NCI-H2227 treated with DMSO at 0.1 percent for 48 hours (cell line): ENCODE measurements around the gene TRAF1.
A peak's percentile ranks its signal among the peaks of the same experiment; 100 is the strongest.

Source experiments
- DNase-seq: peaks from one replicate; lab custom pipeline; 2025; lab: John Stamatoyannopoulos, UW

Gene TRAF1

GRCh38 chr9:120869360-120869687, 57.3 kb downstream of the TRAF1 start:
- no peak for DNase-seq

DNA sequence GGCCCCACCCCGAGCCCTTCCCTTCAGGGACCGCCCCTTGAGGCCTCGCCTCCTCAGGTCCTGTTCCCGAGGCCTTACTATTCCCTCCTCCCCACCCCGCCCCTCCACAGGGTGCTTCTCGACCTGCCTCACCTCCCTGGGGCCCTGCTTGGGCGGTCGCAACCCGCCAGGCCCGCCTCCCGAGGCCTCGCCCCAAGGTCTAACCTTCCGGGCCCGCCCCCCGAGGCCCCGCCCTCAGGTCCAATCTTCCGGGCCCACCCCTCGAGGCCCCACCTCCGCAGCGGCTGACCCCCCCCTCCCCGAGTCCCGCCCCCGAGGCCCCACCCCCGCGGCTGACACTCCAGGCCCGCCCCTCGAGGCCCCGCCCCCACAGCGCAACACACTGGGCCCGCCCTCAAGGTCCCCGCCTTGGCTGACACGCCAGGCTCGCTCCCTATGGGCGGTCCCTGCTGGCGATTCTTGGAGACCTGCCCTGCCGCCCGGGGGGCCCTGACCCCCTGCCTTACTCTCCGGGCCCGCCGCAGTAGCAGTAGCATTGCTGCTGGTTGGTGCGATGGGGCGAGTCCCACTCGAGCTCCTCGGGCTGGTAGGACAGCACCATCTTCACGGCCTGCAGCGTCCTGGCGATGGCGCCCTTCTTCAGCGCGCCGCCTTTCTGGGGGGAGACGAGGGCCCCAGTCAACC, 57.8 kb downstream of the TRAF1 start:
- DNase-seq, result peak; percentile 52

DNA sequence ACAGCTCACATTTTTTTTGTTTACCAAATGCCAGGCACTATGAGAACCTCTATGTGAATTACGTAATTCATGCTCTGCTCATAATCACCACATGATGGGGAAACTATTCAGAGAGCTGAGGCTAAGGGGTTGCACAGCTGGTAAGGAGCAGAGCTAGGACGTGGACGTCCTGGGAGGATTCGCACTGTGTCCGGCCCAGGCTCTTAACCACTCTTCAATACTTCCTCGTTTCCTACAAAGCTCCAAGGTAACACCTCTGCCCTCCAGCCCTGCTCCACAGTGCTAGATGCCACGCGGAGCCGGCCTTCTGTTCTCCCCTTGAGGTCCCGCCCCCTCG, 58.3 kb downstream of the TRAF1 start:
- no peak for DNase-seq

- no peak for DNase-seq
These were observed 58.8 kb downstream of the TRAF1 start for GRCh38 chr9:120867676-120868338.

- DNase-seq, result no peak
These were observed 59.9 kb downstream of the TRAF1 start for GRCh38 chr9:120866651-120867050.

- no peak for DNase-seq
These were observed 60.8 kb downstream of the TRAF1 start for GRCh38 chr9:120865809-120866208.

DNA sequence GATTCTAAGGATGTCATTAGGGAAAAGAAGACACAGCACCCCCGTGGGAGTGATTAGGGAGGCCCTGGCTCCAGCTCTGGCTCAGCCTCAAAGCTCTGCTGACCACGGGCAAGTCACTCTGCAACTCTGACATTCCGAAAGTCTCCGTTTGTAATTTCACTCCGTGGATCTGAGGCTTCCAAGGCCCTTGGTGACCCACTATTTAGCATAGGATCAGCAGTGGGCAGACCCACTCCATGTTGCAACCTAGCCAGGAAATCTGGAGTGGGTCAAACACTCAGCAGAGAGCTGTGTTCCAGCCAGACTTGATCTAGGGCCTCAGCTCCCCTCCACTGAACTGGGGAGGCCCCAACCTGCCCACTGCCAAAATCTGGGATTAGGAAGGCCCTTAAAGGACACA, 61.4 kb downstream of the TRAF1 start:
- no peak for DNase-seq

DNA sequence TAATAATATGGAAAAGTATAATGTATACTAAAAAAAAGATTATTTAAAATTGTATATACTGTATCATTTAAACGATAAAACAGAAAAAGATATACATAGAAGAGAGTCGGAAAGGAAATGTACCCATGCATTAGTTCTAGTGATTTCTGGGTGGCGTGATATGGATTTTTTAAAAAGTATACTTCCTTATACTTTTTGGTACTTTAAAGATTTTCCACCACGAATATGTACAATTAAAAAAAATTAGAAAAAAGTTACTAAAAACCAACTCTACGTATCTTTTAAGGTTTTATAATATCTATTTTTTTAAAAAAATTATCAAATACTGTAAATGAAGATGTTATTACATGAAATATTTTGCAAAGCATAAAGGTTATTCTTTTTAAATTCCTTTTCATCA, 61.9 kb downstream of the TRAF1 start:
- no peak for DNase-seq

- no peak for DNase-seq
These were observed 62.8 kb downstream of the TRAF1 start for GRCh38 chr9:120863833-120864232.

GRCh38 chr9:120862452-120862851, 64.1 kb downstream of the TRAF1 start:
- no peak for DNase-seq

DNA sequence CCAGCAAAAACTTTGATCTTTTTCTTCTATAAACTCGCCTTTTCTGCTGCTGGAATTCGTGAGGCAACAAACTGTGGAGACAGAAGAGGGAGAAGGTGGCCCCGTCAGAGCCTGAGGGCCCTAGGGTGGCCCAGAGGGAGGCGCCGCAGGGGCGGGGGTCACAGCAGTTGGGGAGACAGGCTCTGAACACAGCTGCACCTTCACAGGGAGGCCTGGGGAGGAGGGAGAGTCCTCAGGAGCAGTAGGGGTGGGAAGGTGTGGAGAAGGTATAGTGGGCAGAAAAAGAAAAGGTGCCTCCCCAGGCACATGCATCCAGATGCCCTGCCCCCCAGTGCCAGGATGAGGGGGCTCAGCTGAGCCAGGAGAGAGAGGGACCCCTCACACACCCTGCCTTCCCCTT, 64.7 kb downstream of the TRAF1 start:
- no peak for DNase-seq

DNA sequence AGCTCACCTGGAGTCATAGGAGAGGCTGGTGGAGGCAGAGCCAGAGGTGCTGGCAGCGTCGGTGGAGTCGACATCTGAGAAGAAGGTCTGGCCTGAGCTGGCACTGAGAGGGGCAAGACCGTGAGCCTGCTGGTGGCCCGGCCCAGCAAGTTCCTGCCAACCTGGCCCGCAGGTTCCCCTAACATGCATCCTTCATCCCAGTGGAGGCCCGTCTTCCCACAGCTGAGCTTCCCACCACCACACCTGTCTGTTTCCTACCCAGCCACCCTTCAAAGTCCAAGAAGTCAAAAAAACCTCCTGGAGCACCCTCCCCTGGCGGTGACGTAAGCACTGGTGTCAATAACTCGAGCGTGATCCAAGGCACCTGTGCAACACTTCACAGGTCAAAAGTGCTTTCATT, 66.5 kb downstream of the TRAF1 start:
- DNase-seq, result no peak

- DNase-seq, result no peak
These were observed 67.2 kb downstream of the TRAF1 start for GRCh38 chr9:120859361-120859760.

- DNase-seq, result no peak
These were observed 68.7 kb downstream of the TRAF1 start for GRCh38 chr9:120857902-120858301.

DNA sequence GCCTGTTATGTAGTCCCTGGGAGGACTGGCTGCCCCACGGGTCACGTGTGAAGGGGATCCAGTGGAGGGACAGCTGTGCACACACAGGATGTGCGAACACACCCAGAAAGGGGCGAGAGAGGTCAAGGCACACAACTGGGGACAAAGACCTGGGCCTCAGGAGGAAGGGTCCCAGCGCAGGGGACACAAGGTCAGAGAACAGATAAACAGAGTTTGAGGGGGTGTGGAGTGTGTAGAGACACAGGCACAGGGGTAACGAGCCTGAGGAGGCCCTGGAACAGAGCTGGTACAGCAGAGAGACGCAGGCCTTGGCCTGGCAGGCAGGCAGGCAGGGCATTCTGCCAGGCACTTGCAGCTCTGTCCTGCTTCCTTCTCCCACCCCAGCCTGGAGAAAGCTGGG, 69.1 kb downstream of the TRAF1 start:
- DNase-seq, result no peak

DNA sequence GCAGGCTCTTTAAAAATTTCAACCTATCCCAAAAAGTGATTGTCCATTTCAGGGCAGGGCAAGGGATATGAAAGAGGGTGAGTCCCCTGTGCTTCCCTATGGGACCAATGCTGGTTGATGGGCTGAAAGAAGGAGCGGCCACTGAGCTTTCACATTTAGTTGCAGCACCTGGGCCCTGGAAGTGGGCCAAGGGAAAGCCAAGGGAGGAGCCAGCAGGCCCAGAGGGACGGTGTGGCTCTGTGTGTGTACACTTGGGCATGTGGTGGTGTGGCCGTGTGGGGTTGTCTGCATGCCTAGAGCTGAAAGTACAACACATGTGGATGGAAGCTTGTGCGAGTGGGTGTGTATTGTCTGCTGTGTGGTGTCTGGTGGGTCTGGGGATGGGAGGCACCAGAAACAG, 69.9 kb downstream of the TRAF1 start:
- no peak for DNase-seq

DNA sequence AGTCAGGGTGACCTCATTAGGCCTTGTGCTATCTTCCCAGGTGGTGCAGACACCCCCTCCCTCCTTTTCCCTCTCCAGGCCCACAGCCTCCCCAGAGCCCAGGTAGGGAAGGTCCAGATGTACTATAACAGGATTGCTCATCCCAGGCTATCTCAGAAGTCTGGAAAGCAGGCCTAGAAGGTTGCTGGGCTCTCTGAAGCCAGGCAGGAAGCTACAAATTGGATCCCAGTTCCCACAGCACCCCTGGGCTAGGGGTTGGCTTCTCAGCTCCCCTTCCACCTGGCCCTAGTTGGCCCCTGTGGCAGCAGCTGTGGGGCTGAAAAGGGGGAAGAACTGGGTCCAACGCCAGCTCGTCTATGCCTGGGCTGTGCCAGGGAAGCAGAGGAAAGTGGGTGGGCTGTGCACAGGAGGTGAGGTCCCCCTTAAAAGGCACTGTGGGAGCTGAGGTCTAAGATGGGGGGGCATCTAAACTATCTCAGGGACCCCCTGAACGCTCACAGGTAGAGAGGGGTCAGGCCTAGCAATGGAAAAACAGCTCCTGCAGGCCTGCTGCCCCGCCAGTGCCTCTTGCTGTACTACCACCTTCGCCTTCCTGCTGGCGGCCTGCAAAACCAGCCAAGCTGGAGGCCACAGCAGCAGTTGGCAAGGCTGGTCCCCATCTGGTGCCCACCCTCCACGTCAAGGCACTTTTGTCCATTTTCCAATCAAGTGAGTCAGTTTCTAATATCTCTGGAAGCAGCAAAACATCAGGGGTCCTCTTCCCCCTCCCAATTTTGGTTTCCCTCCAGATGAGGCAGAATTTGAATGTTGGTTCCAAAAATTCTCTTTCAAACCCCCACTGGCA, 70.5 kb downstream of the TRAF1 start:
- no peak for DNase-seq

GRCh38 chr9:120854596-120855327, 71.8 kb downstream of the TRAF1 start:
- no peak for DNase-seq

- no peak for DNase-seq
These were observed 73.4 kb downstream of the TRAF1 start for GRCh38 chr9:120853198-120853597.
